K562 (cell line): ENCODE measurements around the gene KRT72. TPM values are rescaled to one million over a fixed set of nuclear protein-coding genes. Genes with fewer than 3 reads are reported as not detected.

Experiments used
- ATAC-seq: fragments of 200-7000 bp; cut with Tn5 transposase; 3 replicates; pipeline ENCODE4 v1.9.1; 2020; ENCODE audit warnings: moderate library complexity
- BruUV-seq: library from RNA; stranded (reverse); fragments of 400-500 nt; replicated peaks from 2 replicates; lab custom pipeline; 2021; lab: Mats Ljungman, UMichigan
- CTCF ChIA-PET: fragments of 300-600 bp; formaldehyde crosslinking; extraction: SDS; loops from one replicate; lab custom pipeline; 2021; ENCODE audit warnings: low intra/inter-chr PET ratio; lab: Yijun Ruan, JAX
- POLR2A ChIA-PET: fragments of 300-600, 350-650 bp; sonication (Branson Sonifier 250); formaldehyde crosslinking; extraction: SDS; loops from one replicate; lab custom pipeline; 2021; ENCODE audit warnings: antibody characterized with exemption, inconsistent platforms; lab: Yijun Ruan, JAX
- DNase-seq, 4 experiments: peaks; one replicate each; pipeline versions ENCODE4 v3.0.0 to v3.0.0-alpha.2; 2011 to 2018; ENCODE audit warnings: low spot score in 3 of 4, mixed read lengths in 3 of 4; ENCODE audit errors: extremely low read depth in 1 of 4
- FAIRE-seq: peaks from 2 replicates; lab custom pipeline; 2011; peaks lifted over from hg19 to GRCh38; lab: Jason Lieb, UNC
- H2AFZ ChIP-seq: 2 replicates; pipeline ENCODE4 v1.6.0; 2011; ENCODE audit warnings: low read depth, low read length, control low read depth, inconsistent platforms
- H3K27ac ChIP-seq: fragments of 200-600 bp; 3 replicates; pipeline ENCODE4 v1.8.0; 2011; ENCODE audit warnings: low read depth, mild to moderate bottlenecking, control low read depth, inconsistent platforms, low read length, moderate library complexity, mixed read lengths; ENCODE audit errors: extremely low read depth
- H3K27me3 ChIP-seq, 2 experiments: fragments of 300-600 bp in 1 of 2; 2 replicates in 1 of 2; 3 replicates in 1 of 2; pipeline versions ENCODE4 v1.6.0 to v1.8.0; 2011; ENCODE audit warnings: inconsistent platforms in 2 of 2, low read length in 2 of 2, mild to moderate bottlenecking in 1 of 2, mixed read lengths in 1 of 2, moderate library complexity in 1 of 2; ENCODE audit not compliant: control insufficient read depth in 2 of 2, insufficient read depth in 2 of 2
- H3K36me3 ChIP-seq: fragments of 300-600 bp; 3 replicates; pipeline ENCODE4 v1.8.0; 2011; ENCODE audit warnings: mild to moderate bottlenecking, low read length, inconsistent platforms; ENCODE audit not compliant: control insufficient read depth, insufficient read depth
- H3K4me1 ChIP-seq, 2 experiments: fragments of 200-600 bp in 1 of 2; replicated peaks in 1 of 2; 2 replicates in 1 of 2; 3 replicates in 1 of 2; pipeline versions ENCODE4 v1.5.1 to v1.8.0; 2011; ENCODE audit warnings: inconsistent platforms in 2 of 2, low read length in 2 of 2, mild to moderate bottlenecking in 1 of 2, mixed read lengths in 1 of 2, moderate library complexity in 1 of 2; ENCODE audit not compliant: control insufficient read depth in 2 of 2, insufficient read depth in 2 of 2
- H3K4me2 ChIP-seq: 2 replicates; pipeline ENCODE4 v1.6.1; 2011; ENCODE audit warnings: low read length, control low read depth, inconsistent platforms, mixed read lengths; ENCODE audit not compliant: insufficient read depth
- H3K4me3 ChIP-seq: fragments of 200-600 bp; sonication (generic), shearing (Covaris generic); 2 replicates; pipeline ENCODE4 v1.5.1; 2016; ENCODE audit warnings: control low read depth, inconsistent platforms
- H3K79me2 ChIP-seq: fragments of 200-600 bp; 3 replicates; pipeline ENCODE4 v1.8.0; 2011; ENCODE audit warnings: low read length, inconsistent platforms; ENCODE audit not compliant: control insufficient read depth, insufficient read depth
- H3K9ac ChIP-seq, 2 experiments: 2 replicates each; pipeline versions ENCODE4 v1.6.0 to v1.6.1; 2011; ENCODE audit warnings: low read depth in 2 of 2, low read length in 2 of 2, control low read depth in 1 of 2, inconsistent platforms in 1 of 2, mild to moderate bottlenecking in 1 of 2, mixed read lengths in 1 of 2; ENCODE audit not compliant: insufficient read depth in 1 of 2
- H3K9me1 ChIP-seq: one replicate; pipeline ENCODE4 v1.6.0; 2011; ENCODE audit warnings: inconsistent platforms, mild to moderate bottlenecking, low read length, moderate library complexity; ENCODE audit not compliant: control insufficient read depth, insufficient read depth
- H3K9me3 ChIP-seq: replicated peaks from 2 replicates; pipeline ENCODE4 v1.5.1; 2011; ENCODE audit warnings: low read depth, low read length, inconsistent platforms; ENCODE audit not compliant: control insufficient read depth, insufficient read depth
- H4K20me1 ChIP-seq: replicated peaks from 2 replicates; pipeline ENCODE4 v1.6.1; 2011; ENCODE audit warnings: low read length, inconsistent platforms, mixed read lengths; ENCODE audit not compliant: control insufficient read depth, insufficient read depth
- DPF2 ChIP-seq: fragments of 450-650 bp; IDR thresholded peaks from 2 replicates; pipeline ENCODE4 v1.6.1; 2016
- HBP1 ChIP-seq: fragments of 450-650 bp; formaldehyde crosslinking; IDR thresholded peaks from 2 replicates; pipeline ENCODE4 v1.4.0; 2022; ENCODE audit warnings: missing genetic modification characterization
- HOMEZ ChIP-seq: fragments of 250-450 bp; sonication (Bioruptor Pico); IDR thresholded peaks from 2 replicates; pipeline ENCODE4 v1.4.0; 2020; ENCODE audit warnings: mild to moderate bottlenecking, moderate library complexity
- MAX ChIP-seq: sonication (generic); formaldehyde crosslinking; IDR thresholded peaks from 2 replicates; pipeline ENCODE4 v1.9.0; 2022; ENCODE audit warnings: mild to moderate bottlenecking, missing genetic modification reagents
- PRMT5 ChIP-seq: sonication (generic); formaldehyde crosslinking; IDR thresholded peaks from 2 replicates; pipeline ENCODE4 v1.5.0; 2020; ENCODE audit warnings: missing genetic modification reagents
- RHOXF2B ChIP-seq: fragments of 250-450 bp; sonication (Bioruptor Pico); conservative IDR thresholded peaks from 2 replicates; pipeline ENCODE4 v1.5.1; 2021
- SREBF1 ChIP-seq: fragments of 150-350 bp; IDR thresholded peaks from 2 replicates; pipeline ENCODE4 v1.6.1; 2014; ENCODE audit warnings: antibody characterized with exemption, low read depth, low read length, borderline replicate concordance
- TFAM ChIP-seq: fragments of 250-450 bp; sonication (Bioruptor Pico); conservative IDR thresholded peaks from 2 replicates; pipeline ENCODE4 v1.5.0; 2021; ENCODE audit warnings: mild to moderate bottlenecking, moderate library complexity
- ZFP30 ChIP-seq: fragments of 250-450 bp; sonication (Bioruptor Pico); IDR thresholded peaks from 2 replicates; pipeline ENCODE4 v1.8.0; 2022; ENCODE audit warnings: moderate library complexity, mild to moderate bottlenecking, inconsistent platforms, borderline replicate concordance
- WGBS: fragments of 100-300 bp; shearing (Covaris generic); methylation state at CpG from one replicate; pipeline ENCODE4 v1.1.6; 2016; ENCODE audit warnings: low coverage, mixed read lengths; ENCODE audit not compliant: insufficient coverage; ENCODE audit errors: missing lambda C conversion rate; 5-methylcytosine and 5-hydroxymethylcytosine counted together
- in situ Hi-C: fragments of 300-500 bp; cut with MboI; formaldehyde crosslinking; loops from 4 replicates; pipeline ENCODE4 v1.15.0; 2018; ENCODE audit warnings: inconsistent platforms, mixed read lengths
- intact Hi-C: fragments of 100-400 bp; cut with micrococcal nuclease; formaldehyde crosslinking; loops from 2 replicates; pipeline ENCODE4 v1.14.2; 2022
- polyA plus RNA-seq, 8 experiments: library from polyadenylated mRNA; depleted of rRNA in 4 of 8; stranded (reverse) in 5 of 8; unstranded in 3 of 8; fragments of >200 nt; fragmentation: Nextera tagmentation in 2 of 8; fragmentation: Illumina TruSeq in 1 of 8; extraction: Ambion mirVana in 2 of 8; extraction: Trizol in 1 of 8; gene quantifications; 2 replicates each; pipeline versions ENCODE4 v1.2.1 to v1.2.3, GENCODE V29; 2011 to 2014; ENCODE audit warnings: inconsistent platforms in 1 of 8, missing spikeins in 1 of 8
- total RNA-seq, 7 experiments: library from RNA; depleted of rRNA in 6 of 7; stranded (reverse); fragments of >200 nt in 6 of 7; fragmentation: Illumina TruSeq in 2 of 7; extraction: Trizol in 2 of 7; gene quantifications; 2 replicates each; pipeline versions ENCODE4 v1.2.1 to v1.2.3, GENCODE V29; 2011 to 2021; ENCODE audit warnings: low replicate concordance in 1 of 7

KRT72 gene
- total and polyA plus RNA-seq, 9 of the 15 experiments (the other 6 are each of a cell fraction or from before 2014, with no cell fraction given), result not detected

GRCh38 chr12:52618216-52618615, 17.0 kb upstream of the KRT72 start, which contains the start of gene KRT73:
KRT73 (minus strand) TSS chr12:52618559; CDS start chr12:52618524, 35 bp downstream.
- no peaks in the 10 kb centered on the region for H3K79me2 ChIP-seq
- ChIA-PET CTCF (no interaction called here), POLR2A (interaction anchor here (1.1 kb wide), 1 partner anchor 9 kb away, joined by 3 read pairs; no protein-coding TSS in a partner anchor)
- in situ Hi-C loops, result no loop called here
- intact Hi-C loops, result no loop called here
- 18% methylated on average over 14 of the region's 14 CpGs for WGBS
- no peak within 1 kb of the TSS for H3K27ac ChIP-seq
- DNase-seq (no peak), ATAC-seq (no peak), FAIRE-seq (no peak)
- peaks cover 7 to 29% of the 10 kb centered on the region in 2 experiments; a peak in 4 of 5 replicates for H3K27me3 ChIP-seq
- H3K9me3 ChIP-seq, result no peaks in the 10 kb centered on the region
- H3K4me3 ChIP-seq, result no peak within 1 kb of the TSS
- H3K4me2 ChIP-seq, result no peak within 1 kb of the TSS
- no peaks in the 10 kb centered on the region for H3K36me3 ChIP-seq
- H4K20me1 ChIP-seq, result no peaks in the 10 kb centered on the region
- no TSS peak for BruUV-seq
- H3K9me1 ChIP-seq, result no peaks in the 10 kb centered on the region
- TF ChIP-seq MAX (CRISPR knock-in tag) (no peak), RHOXF2B (CRISPR knock-in tag) (no peak), SREBF1 (no peak), TFAM (CRISPR knock-in tag) (no peak), ZFP30 (CRISPR knock-in tag) (no peak), HOMEZ (CRISPR knock-in tag) (no peak), HBP1 (no peak), DPF2 (no peak), PRMT5 (CRISPR knock-in tag) (no peak)
- no peak within 1 kb of the TSS for H2AFZ ChIP-seq
- H3K9ac ChIP-seq, result 0 out of 4 replicates have a peak within 1 kb of the TSS, but pooled peaks of 1 of the 2 experiments have one; percentile 21
- H3K4me1 ChIP-seq, result no peaks in the 10 kb centered on the region
